Trophoblast cell (in vitro differentiated cells and primary cell): Measurements from ENCODE around the gene CEACAM16.
"Not testable (repeated sequence)": the region's sequence is repeated elsewhere in the genome, so short reads cannot be mapped to it uniquely, and the experiment has no call there.

Source experiments
- DNase-seq, 2 donors: peaks; one replicate each; pipeline ENCODE4 v3.0.0-alpha.2; 2016
- H2AFZ ChIP-seq: 2 replicates; pipeline ENCODE4 v1.6.1; 2013; ENCODE audit warnings: low read length, moderate library complexity, mild to moderate bottlenecking; ENCODE audit not compliant: insufficient read depth, poor library complexity
- H2AK5ac ChIP-seq: 2 replicates; pipeline ENCODE4 v1.6.1; 2013; ENCODE audit warnings: mild to moderate bottlenecking, low read length
- H2BK120ac ChIP-seq: 2 replicates; pipeline ENCODE4 v1.6.1; 2013; ENCODE audit warnings: low read length, mild to moderate bottlenecking, moderate library complexity; ENCODE audit not compliant: insufficient read depth, poor library complexity
- H2BK12ac ChIP-seq: 2 replicates; pipeline ENCODE4 v1.6.1; 2013; ENCODE audit warnings: mild to moderate bottlenecking, low read length, moderate library complexity
- H2BK5ac ChIP-seq: 2 replicates; pipeline ENCODE4 v1.6.1; 2013; ENCODE audit warnings: low read length, low read depth, moderate library complexity, mild to moderate bottlenecking; ENCODE audit not compliant: poor library complexity
- H3K14ac ChIP-seq: 2 replicates; pipeline ENCODE4 v1.6.1; 2013; ENCODE audit warnings: mild to moderate bottlenecking, low read length
- H3K18ac ChIP-seq: 2 replicates; pipeline ENCODE4 v1.6.1; 2013; ENCODE audit warnings: mild to moderate bottlenecking, low read length
- H3K23ac ChIP-seq: 2 replicates; pipeline ENCODE4 v1.6.1; 2013; ENCODE audit warnings: low read length
- H3K27ac ChIP-seq: 2 replicates; pipeline ENCODE4 v1.5.1; 2013; ENCODE audit warnings: low read depth, mild to moderate bottlenecking, inconsistent platforms, low read length, moderate library complexity
- H3K27me3 ChIP-seq: 2 replicates; pipeline ENCODE4 v1.6.1; 2013; ENCODE audit warnings: inconsistent platforms, mild to moderate bottlenecking, low read length, moderate library complexity; ENCODE audit not compliant: insufficient read depth
- H3K36me3 ChIP-seq, 2 experiments: 1 replicate in 1 of 2; 2 replicates in 1 of 2; pipeline ENCODE4 v1.6.1; 2013; ENCODE audit warnings: low read length in 2 of 2, mild to moderate bottlenecking in 2 of 2, moderate library complexity in 1 of 2; ENCODE audit not compliant: insufficient read depth in 2 of 2, control insufficient read depth in 1 of 2
- H3K4ac ChIP-seq: 2 replicates; pipeline ENCODE4 v1.6.1; 2013; ENCODE audit warnings: low read depth, mild to moderate bottlenecking, low read length, moderate library complexity
- H3K4me1 ChIP-seq, 2 experiments: 1 replicate in 1 of 2; 2 replicates in 1 of 2; pipeline ENCODE4 v1.6.1; 2013; ENCODE audit warnings: low read length in 2 of 2, mild to moderate bottlenecking in 2 of 2, moderate library complexity in 1 of 2; ENCODE audit not compliant: insufficient read depth in 2 of 2, control insufficient read depth in 1 of 2
- H3K4me2 ChIP-seq: 2 replicates; pipeline ENCODE4 v1.6.1; 2013; ENCODE audit warnings: inconsistent platforms, mild to moderate bottlenecking, low read length, moderate library complexity
- H3K4me3 ChIP-seq: 2 replicates; pipeline ENCODE4 v1.5.1; 2013; ENCODE audit warnings: mild to moderate bottlenecking, low read depth, low read length, inconsistent platforms
- H3K79me1 ChIP-seq: one replicate; pipeline ENCODE4 v1.6.1; 2013; ENCODE audit warnings: low read length
- H3K79me2 ChIP-seq: 2 replicates; pipeline ENCODE4 v1.6.1; 2013; ENCODE audit warnings: low read length, mild to moderate bottlenecking; ENCODE audit not compliant: control insufficient read depth, insufficient read depth, poor library complexity
- H3K9ac ChIP-seq: 2 replicates; pipeline ENCODE4 v1.6.1; 2013; ENCODE audit warnings: mild to moderate bottlenecking, low read length
- H3K9me3 ChIP-seq: 2 replicates; pipeline ENCODE4 v1.6.1; 2013; ENCODE audit warnings: low read depth, mild to moderate bottlenecking, control low read depth, inconsistent platforms, low read length; ENCODE audit not compliant: insufficient read depth
- H4K12ac ChIP-seq: 2 replicates; pipeline ENCODE4 v1.6.1; 2013; ENCODE audit warnings: low read depth, mild to moderate bottlenecking, low read length, moderate library complexity
- H4K8ac ChIP-seq: 2 replicates; pipeline ENCODE4 v1.6.1; 2013; ENCODE audit warnings: low read depth, mild to moderate bottlenecking, low read length, moderate library complexity
- H4K91ac ChIP-seq: one replicate; pipeline ENCODE4 v1.6.1; 2013; ENCODE audit warnings: low read depth, mild to moderate bottlenecking, low read length, moderate library complexity
- WGBS: extraction: QIAGEN DNeasy Blood & Tissue Kit; methylation state at CpG from one replicate; pipeline ENCODE4 v1.1.7; 2013; ENCODE audit warnings: missing lambda C conversion rate; ENCODE audit not compliant: insufficient read length, insufficient coverage; ENCODE audit errors: extremely low coverage; 5-methylcytosine and 5-hydroxymethylcytosine counted together

The CEACAM16 gene

DNA sequence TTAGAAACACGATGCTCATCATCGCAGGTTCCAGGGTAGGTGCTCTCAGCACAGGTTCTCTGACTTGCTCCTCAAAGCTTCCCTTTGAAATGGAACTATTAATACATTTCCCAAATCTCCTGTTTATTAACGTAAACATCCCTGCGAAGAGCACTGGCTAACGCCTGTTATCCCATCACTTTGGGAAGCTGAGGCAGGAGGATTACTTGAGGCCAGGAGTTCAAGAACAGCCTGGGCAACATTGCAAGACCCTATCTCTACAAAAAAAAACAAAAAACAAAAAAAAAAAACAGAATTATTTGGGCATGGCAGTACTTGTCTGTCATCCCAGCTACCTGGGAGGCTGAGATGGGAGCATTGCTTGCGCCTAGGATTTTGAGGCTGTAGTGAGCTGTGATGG lies 18.7 kb downstream of the CEACAM16 start:
- Histone ChIP-seq H3K36me3 (no peaks in the 10 kb centered on the region), H2AK5ac (no peak overlapping the region), H3K4ac (no peak overlapping the region), H3K4me3 (no peak overlapping the region), H3K27ac (no peak overlapping the region), H3K9me3 (peaks cover 3% of the 10 kb centered on the region), H2AFZ (no peak overlapping the region), H3K18ac (no peak overlapping the region), H3K79me1 (peaks cover 5% of the 10 kb centered on the region), H4K8ac (no peak overlapping the region), H3K27me3 (no peaks in the 10 kb centered on the region), H3K14ac (no peak overlapping the region), H3K23ac (no peak overlapping the region), H2BK5ac (no peak overlapping the region), H4K91ac (no peak overlapping the region), H2BK120ac (no peak overlapping the region), H3K79me2 (peaks cover 2% of the 10 kb centered on the region), H3K4me2 (no peak overlapping the region), H3K4me1 (peaks cover 14 to 15% of the 10 kb centered on the region in 2 experiments), H4K12ac (no peak overlapping the region), H3K9ac (no peak overlapping the region), H2BK12ac (no peak overlapping the region)
- no peak for DNase-seq
- WGBS: no CpG with 5 or more reads among the region's 6 CpGs

DNA sequence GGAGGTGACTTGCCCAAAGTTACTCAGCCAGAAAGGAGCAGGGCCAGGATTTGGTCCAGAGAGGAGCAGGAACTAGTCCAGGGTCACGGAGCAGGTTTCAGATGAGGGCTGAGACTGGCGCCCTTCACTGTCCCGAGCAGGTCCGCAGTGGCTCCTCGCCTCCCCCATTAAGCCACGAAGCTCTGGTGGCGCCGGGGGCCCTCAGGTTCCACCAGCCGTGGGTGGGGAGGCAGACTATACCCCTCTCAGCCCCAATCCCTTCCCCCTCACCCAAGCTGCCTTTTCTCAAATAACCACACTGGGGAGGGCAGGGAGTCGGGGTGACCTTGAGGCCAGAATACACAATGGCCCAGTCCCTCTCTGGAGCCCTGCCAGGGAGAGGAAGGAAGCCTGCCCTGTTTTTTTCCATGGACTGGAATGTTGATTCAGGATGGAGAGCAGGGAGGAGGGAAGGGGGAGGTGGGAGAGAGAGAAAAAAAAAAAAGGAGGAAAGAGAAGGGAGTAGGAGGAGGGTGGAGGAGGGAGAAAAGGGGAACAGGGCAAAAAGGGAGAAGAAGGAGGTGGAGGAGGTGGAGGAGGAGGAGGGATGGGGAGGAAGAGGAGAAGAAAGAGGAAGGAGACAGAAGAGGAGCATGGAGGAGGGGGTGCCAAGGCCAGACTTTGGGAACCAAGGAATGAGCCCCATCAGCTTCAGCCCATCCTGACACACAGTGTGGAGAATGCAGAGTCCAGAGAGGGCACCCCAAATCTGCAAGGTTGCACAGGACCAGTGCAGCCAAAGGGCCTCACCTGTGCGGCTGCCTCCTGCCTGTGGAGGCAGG lies 19.7 kb downstream of the CEACAM16 start:
- no peak overlapping the region for H3K23ac ChIP-seq
- H3K4me1 ChIP-seq: peaks cover 14 to 15% of the 10 kb centered on the region in 2 experiments
- H2AK5ac ChIP-seq: peak overlapping the region; percentile 21
- peak overlapping the region; percentile 49 for H4K12ac ChIP-seq
- H2BK5ac ChIP-seq: no peak overlapping the region
- peak overlapping the region; percentile 87 for H2BK12ac ChIP-seq
- H2AFZ ChIP-seq: peak overlapping the region; percentile 56
- H3K27me3 ChIP-seq: no peaks in the 10 kb centered on the region
- H2BK120ac ChIP-seq: peak overlapping the region; percentile 84
- peak overlapping the region; percentile 48 for H3K4me2 ChIP-seq
- H3K27ac ChIP-seq: peak overlapping the region; percentile 35
- peaks cover 3% of the 10 kb centered on the region for H3K9me3 ChIP-seq
- peaks cover 2% of the 10 kb centered on the region for H3K79me2 ChIP-seq
- peak overlapping the region; percentile 0 for H3K18ac ChIP-seq
- H4K8ac ChIP-seq: peak overlapping the region; percentile 7
- no peak overlapping the region for H3K4me3 ChIP-seq
- no peak overlapping the region for H3K9ac ChIP-seq
- H3K79me1 ChIP-seq: peaks cover 5% of the 10 kb centered on the region
- peak overlapping the region; percentile 32 for H4K91ac ChIP-seq
- H3K36me3 ChIP-seq: no peaks in the 10 kb centered on the region
- peak overlapping the region; percentile 25 for H3K14ac ChIP-seq
- peak overlapping the region; percentile 0 for H3K4ac ChIP-seq
- no peak for DNase-seq
- no CpG with 5 or more reads among the region's 11 CpGs for WGBS

DNA sequence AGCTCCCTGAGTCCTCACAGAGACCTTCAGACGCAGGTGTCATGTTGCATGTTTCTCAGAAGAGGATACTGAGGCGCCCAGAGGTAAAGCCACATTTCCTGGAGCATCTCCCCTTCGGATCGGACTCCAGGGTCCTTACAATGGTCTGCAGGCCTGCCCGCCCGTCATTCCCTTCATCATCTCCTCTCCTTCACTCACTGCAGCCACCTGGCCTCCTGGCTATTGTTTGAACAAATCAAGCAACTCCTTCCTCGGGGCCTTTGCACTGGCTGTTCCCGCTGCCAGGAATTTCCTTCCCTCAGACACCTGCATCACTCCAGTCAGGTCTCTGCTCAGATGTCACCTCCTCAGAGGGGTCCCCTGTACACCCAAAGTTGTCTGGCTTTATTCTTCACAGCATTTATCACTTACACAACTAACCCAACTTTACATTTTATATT lies 20.3 kb downstream of the CEACAM16 start:
- Histone ChIP-seq H3K79me2 (peaks cover 2% of the 10 kb centered on the region), H3K27me3 (no peaks in the 10 kb centered on the region), H4K91ac (no peak overlapping the region), H4K8ac (no peak overlapping the region), H2AFZ (peak overlapping the region; percentile 11), H3K4me2 (no peak overlapping the region), H3K14ac (no peak overlapping the region), H3K4me3 (no peak overlapping the region), H2AK5ac (peak overlapping the region; percentile 21), H2BK5ac (no peak overlapping the region), H3K4ac (no peak overlapping the region), H3K18ac (no peak overlapping the region), H3K36me3 (no peaks in the 10 kb centered on the region), H3K9ac (no peak overlapping the region), H2BK120ac (no peak overlapping the region), H4K12ac (no peak overlapping the region), H3K79me1 (peaks cover 5% of the 10 kb centered on the region), H3K23ac (no peak overlapping the region), H3K27ac (no peak overlapping the region), H3K4me1 (peaks cover 14 to 15% of the 10 kb centered on the region in 2 experiments), H2BK12ac (no peak overlapping the region), H3K9me3 (peaks cover 3% of the 10 kb centered on the region)
- no CpG with 5 or more reads among the region's 8 CpGs for WGBS
- DNase-seq: no peak

DNA sequence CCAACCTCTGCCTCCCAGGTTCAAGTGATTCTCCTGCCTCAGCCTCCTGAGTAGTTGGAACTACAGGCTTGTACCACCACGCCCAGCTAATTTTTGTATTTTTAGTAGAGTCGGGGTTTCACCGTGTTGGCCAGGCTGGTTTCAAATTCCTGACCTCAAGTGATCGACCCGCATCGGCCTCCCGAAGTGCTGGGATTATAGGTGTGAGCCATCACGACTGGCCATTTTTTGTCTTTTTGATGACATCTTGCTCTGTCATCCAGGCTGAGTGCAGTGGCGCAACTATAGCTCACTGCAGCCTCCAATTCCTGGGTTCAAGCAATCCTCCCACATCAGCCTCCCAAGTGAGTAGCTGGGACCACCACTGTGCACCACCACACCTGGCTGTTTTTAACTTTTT lies 21.4 kb downstream of the CEACAM16 start:
- H4K91ac ChIP-seq, H3K27ac ChIP-seq, H3K4me3 ChIP-seq, H3K9me3 ChIP-seq, H3K27me3 ChIP-seq, H3K4me2 ChIP-seq, H2AFZ ChIP-seq, H2BK5ac ChIP-seq, H4K8ac ChIP-seq, H2BK120ac ChIP-seq, H3K36me3 ChIP-seq, H3K9ac ChIP-seq, H3K4ac ChIP-seq, H3K18ac ChIP-seq, H3K79me1 ChIP-seq, H3K14ac ChIP-seq, H3K23ac ChIP-seq, H2BK12ac ChIP-seq, H2AK5ac ChIP-seq, H3K79me2 ChIP-seq, H4K12ac ChIP-seq: not testable (repeated sequence)
- peak; percentile 63 to 82 for DNase-seq
- H3K4me1 ChIP-seq: peaks cover 14 to 15% of the 10 kb centered on the region in 2 experiments
- no CpG with 5 or more reads among the region's 9 CpGs for WGBS
